Raji (cell line): ENCODE results near the gene SLC25A22.
A peak's percentile ranks its signal among the peaks of the same experiment; 100 is the strongest.

Experiments
- POLR2A ChIP-seq: IDR thresholded peaks from 2 replicates; pipeline ENCODE4 v1.6.1; 2011; ENCODE audit warnings: low read depth, low read length, control low read depth; ENCODE audit not compliant: insufficient read depth

SLC25A22 gene

GRCh38 chr11:802693-803466, 4.8 kb upstream of the SLC25A22 start:
- no peak for TF ChIP-seq POLR2A

- TF ChIP-seq POLR2A, result no peak
These were observed 4.0 kb upstream of the SLC25A22 start for GRCh38 chr11:802018-802617.

DNA sequence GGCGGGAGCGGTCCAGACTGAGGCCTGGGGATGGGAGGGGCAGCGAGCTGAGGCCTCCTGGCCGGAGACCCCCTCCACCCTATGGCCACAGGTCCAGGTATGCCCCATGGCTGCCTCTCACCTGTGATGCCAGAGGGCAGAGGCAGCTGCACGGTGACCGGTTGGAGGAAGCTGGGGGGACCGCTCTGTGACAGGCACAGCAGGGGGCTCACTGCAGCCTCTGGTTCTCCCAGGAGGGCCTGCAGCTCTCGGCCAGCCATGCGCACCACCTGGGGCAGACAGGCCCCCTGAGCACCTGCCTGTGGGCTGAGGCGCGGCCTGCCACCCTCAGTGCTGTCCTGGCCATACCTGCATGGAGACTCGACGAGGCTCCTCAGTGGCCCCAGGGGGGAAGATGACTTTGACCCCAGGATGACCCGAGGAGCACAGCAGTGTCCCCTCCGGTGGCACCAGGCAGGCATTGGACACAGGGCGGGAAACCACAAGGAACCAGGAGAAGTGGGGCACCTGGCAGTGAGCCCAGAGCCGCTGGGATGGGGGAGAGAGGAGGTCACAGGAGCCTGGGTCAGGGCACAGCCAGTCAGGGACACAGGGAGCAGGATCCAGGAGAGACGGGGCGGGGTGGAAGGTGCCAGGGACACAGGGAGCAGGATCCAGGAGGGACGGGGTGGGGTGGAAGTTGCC, 3.2 kb upstream of the SLC25A22 start:
- TF ChIP-seq POLR2A, result no peak

- no peak for TF ChIP-seq POLR2A
These were observed 2.4 kb upstream of the SLC25A22 start for GRCh38 chr11:800473-800872.

- no peak for TF ChIP-seq POLR2A
These were observed 1.7 kb upstream of the SLC25A22 start for GRCh38 chr11:799641-800316.

- TF ChIP-seq POLR2A, result peak; percentile 75; the same call in 1 of the 2 replicates
These were observed 587 bp downstream of the SLC25A22 start for GRCh38 chr11:797296-798092.

- no peak for TF ChIP-seq POLR2A
These were observed 1.4 kb downstream of the SLC25A22 start for GRCh38 chr11:796565-797295.

- TF ChIP-seq POLR2A, result peak; percentile 73
These were observed 2.2 kb downstream of the SLC25A22 start for GRCh38 chr11:795634-796564.

- TF ChIP-seq POLR2A, result no peak
These were observed 3.1 kb downstream of the SLC25A22 start for GRCh38 chr11:794766-795633.

DNA sequence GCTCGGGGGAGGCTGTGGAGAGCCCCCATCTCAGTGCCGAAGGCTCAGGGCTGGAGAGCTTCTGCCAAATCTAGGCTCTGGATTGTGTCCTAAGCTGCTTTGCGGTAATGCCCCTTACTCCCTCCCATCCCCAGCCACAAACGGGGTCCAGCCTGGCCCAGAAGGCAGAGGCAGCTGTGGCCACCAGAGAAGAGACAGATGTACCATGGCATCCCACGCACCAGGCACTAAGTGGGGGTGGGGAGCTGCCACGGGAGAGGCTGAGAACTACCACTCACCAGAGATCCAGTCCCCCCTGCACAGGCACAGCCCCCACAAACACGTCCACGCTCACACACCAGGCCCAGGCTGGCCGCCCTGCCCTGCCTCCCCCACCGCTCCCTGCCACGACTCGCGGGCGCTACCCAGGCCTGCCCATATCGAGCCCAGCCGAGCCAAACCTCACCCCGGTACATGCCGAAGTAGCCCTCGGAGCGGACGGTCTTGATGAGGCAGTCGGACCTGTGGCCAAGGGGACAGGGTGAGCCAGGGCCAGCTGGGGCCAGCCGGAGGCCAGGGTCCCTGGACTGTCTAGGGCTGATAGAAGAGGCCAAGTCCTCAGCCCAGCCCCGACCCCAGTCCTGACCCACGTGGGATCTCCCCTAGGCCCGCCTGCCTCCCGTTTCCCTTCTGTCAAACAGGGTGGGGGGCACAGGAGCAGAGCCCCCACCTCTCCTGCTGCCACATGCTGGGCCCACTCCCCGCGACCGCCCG, 3.9 kb downstream of the SLC25A22 start:
- no peak for TF ChIP-seq POLR2A

GRCh38 chr11:793556-793955, 4.5 kb downstream of the SLC25A22 start:
- no peak for TF ChIP-seq POLR2A

DNA sequence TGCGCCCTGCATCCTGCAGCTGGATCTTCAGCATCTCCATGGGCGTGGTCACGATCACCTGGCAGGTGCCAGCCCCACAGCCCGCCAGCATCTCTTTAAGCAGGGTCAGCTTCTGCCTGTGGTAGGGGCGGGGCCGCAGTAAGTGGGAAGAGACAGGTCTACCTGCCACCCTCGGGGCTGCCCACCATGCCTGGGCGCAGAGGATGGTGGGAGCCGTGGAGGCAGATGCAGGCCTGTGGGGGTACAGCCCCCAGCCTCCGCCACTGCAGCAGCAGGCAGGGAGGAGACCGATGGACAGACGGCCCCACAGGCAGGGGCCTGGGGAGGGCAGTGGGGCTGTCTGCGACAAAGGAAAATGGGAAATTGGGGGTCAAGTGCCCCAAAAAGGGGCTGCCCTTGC, 5.2 kb downstream of the SLC25A22 start:
- TF ChIP-seq POLR2A, result no peak

DNA sequence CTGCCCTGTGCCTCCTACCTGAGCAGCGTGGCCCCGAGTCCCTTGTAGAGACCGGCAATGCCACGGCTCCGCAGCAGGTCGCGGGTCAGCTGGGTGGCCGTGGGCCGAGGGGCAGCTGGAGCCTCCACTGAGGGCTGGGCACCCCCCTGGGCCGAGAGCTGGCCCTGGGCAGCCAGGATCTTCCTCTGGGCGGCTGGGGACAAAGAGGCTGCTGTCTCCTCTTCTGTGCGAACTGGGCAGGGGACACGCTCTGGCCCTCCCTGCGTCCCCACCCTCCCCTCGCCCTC, 5.6 kb downstream of the SLC25A22 start:
- no peak for TF ChIP-seq POLR2A
